Measurements from ENCODE around the gene DLGAP1. TPM values are rescaled to one million over a fixed set of nuclear protein-coding genes. Genes with fewer than 3 reads are reported as not detected.

DLGAP1 gene
- total and polyA plus RNA-seq, 4 donors, result 0.54 to 11.8 (median 3.1) TPM

DNA sequence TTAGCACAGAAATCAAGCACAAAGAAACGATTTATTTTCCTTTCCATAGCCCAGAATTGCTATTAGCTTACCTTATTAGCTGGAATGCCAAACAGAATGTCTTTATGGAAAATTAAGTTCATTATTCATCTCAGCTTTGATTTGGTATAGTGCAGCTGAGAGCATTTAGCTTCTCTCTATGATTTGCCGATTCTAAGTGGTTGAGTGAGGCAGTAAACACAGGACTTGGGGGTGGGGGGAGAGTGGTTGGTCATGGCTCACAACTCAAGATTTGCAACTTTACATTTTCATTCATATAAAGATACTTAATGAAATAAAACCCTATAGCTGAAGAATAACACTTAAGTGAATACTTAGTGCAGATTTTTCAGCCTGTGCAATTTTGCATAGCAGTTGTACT, 609.9 kb downstream of the DLGAP1 start:
- Histone ChIP-seq H3K36me3 (ENCODE audit: control insufficient read depth in 4 of 4, insufficient read depth in 4 of 4, low read length in 4 of 4) (no peaks in the 10 kb centered on the region), H3K27ac (ENCODE audit: low read depth in 1 of 2, low read length in 1 of 2) (no peak overlapping the region), H3K4me3 (no peak overlapping the region), H3K27me3 (ENCODE audit: control insufficient read depth in 3 of 3, insufficient read depth in 3 of 3, low read length in 2 of 3) (no peaks in the 10 kb centered on the region), H3K4me1 (ENCODE audit: control insufficient read depth in 5 of 5, insufficient read depth in 5 of 5, low read length in 5 of 5) (no peaks in the 10 kb centered on the region), H3K9ac (ENCODE audit: insufficient read depth in 1 of 2, low read length in 2 of 2) (no peak overlapping the region), H3K9me3 (ENCODE audit: control insufficient read depth in 4 of 4, insufficient read depth in 3 of 4, low read length in 3 of 4) (no peaks in the 10 kb centered on the region)
- 80 to 82% methylated on average over 2 of the region's 2 CpGs for WGBS, 2 donors
- DNase-seq (no peak), ATAC-seq (ENCODE audit: insufficient read depth, low FRiP score) (no peak)
- TF ChIP-seq, protein P1, sequence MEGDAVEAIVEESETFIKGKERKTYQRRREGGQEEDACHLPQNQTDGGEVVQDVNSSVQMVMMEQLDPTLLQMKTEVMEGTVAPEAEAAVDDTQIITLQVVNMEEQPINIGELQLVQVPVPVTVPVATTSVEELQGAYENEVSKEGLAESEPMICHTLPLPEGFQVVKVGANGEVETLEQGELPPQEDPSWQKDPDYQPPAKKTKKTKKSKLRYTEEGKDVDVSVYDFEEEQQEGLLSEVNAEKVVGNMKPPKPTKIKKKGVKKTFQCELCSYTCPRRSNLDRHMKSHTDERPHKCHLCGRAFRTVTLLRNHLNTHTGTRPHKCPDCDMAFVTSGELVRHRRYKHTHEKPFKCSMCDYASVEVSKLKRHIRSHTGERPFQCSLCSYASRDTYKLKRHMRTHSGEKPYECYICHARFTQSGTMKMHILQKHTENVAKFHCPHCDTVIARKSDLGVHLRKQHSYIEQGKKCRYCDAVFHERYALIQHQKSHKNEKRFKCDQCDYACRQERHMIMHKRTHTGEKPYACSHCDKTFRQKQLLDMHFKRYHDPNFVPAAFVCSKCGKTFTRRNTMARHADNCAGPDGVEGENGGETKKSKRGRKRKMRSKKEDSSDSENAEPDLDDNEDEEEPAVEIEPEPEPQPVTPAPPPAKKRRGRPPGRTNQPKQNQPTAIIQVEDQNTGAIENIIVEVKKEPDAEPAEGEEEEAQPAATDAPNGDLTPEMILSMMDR (IDR thresholded peaks at IDR 0.05; ENCODE audit: control extremely low read depth, extremely low read depth), result no peak

DNA sequence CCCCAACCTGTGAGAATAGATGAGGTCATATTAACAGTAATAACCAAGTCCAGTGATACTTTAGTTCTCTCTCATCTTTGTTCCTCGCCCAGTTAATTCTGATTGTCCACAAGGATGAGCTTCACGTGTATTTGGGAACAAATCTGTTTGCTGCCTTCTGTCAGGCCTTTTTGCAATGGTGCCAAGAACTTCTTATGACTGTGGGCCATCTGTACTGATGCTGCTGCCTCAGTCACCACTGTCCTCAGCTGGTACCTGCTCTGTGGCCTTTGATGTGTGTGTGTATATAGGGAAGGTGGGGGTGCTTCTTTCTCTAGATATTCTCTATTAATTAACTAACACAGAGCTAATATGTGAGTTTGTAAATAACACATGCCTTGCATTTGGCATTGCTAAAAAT, 612.3 kb downstream of the DLGAP1 start:
- DNase-seq, result no peak
- ATAC-seq (ENCODE audit: insufficient read depth, low FRiP score), result no peak
- WGBS, 2 donors, result 87 to 88% methylated on average over 2 of the region's 2 CpGs
- TF ChIP-seq, protein P1 (IDR thresholded peaks at IDR 0.05; ENCODE audit: control extremely low read depth, extremely low read depth), result no peak
- Histone ChIP-seq H3K36me3 (ENCODE audit: control insufficient read depth in 4 of 4, insufficient read depth in 4 of 4, low read length in 4 of 4) (no peaks in the 10 kb centered on the region), H3K27me3 (ENCODE audit: control insufficient read depth in 3 of 3, insufficient read depth in 3 of 3, low read length in 2 of 3) (no peaks in the 10 kb centered on the region), H3K9me3 (ENCODE audit: control insufficient read depth in 4 of 4, insufficient read depth in 3 of 4, low read length in 3 of 4) (no peaks in the 10 kb centered on the region), H3K4me1 (ENCODE audit: control insufficient read depth in 5 of 5, insufficient read depth in 5 of 5, low read length in 5 of 5) (no peaks in the 10 kb centered on the region), H3K27ac (ENCODE audit: low read depth in 1 of 2, low read length in 1 of 2) (no peak overlapping the region), H3K4me3 (no peak overlapping the region), H3K9ac (ENCODE audit: insufficient read depth in 1 of 2, low read length in 2 of 2) (no peak overlapping the region)

DNA sequence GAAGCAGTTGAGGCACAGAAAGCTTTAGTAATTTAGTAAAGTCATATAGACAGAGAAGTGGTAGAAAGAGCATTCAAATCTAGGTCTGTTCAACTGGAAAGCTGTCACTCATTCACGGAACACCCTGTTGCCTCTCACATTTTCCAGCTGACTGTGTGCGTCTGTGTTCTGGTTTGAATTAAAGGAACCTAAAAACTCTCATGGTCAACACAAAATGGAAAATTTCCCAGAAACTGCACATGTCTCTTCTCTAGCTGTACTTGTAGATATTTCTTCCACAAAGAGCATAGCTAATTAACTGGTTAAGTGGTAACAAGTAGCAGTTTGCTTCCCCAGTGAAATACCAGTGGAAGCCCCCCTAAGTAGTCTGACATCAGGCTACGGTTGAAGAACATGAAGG, 614.3 kb downstream of the DLGAP1 start:
- Histone ChIP-seq H3K4me1 (ENCODE audit: control insufficient read depth in 5 of 5, insufficient read depth in 5 of 5, low read length in 5 of 5) (no peaks in the 10 kb centered on the region), H3K4me3 (no peak overlapping the region), H3K36me3 (ENCODE audit: control insufficient read depth in 4 of 4, insufficient read depth in 4 of 4, low read length in 4 of 4) (no peaks in the 10 kb centered on the region), H3K27me3 (ENCODE audit: control insufficient read depth in 3 of 3, insufficient read depth in 3 of 3, low read length in 2 of 3) (no peaks in the 10 kb centered on the region), H3K9me3 (ENCODE audit: control insufficient read depth in 4 of 4, insufficient read depth in 3 of 4, low read length in 3 of 4) (no peaks in the 10 kb centered on the region), H3K27ac (ENCODE audit: low read depth in 1 of 2, low read length in 1 of 2) (no peak overlapping the region), H3K9ac (ENCODE audit: insufficient read depth in 1 of 2, low read length in 2 of 2) (no peak overlapping the region)
- ATAC-seq (ENCODE audit: insufficient read depth, low FRiP score) (no peak), DNase-seq (no peak)
- WGBS, 2 donors, result 94% methylated on average over 3 of the region's 3 CpGs
- TF ChIP-seq, protein P1 (IDR thresholded peaks at IDR 0.05; ENCODE audit: control extremely low read depth, extremely low read depth), result no peak

DNA sequence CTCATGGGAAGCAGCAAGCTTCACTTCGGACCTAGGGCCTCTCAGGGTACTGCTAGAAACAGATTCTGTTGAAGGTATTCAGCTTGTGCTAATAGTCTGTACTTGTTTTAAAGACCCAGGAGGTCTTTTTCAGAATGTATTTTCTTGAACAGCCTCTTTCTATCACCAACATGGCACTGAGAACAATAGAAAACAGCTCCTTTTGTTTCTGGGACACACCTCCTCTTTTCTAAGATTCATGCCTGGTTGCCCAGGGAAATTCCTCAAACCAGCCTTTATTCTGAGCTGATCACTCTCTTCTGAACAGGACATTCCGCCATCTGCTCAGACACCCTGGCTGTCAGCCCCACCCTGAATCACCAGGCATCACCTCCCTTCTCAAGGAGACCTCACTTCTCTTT, 615.5 kb downstream of the DLGAP1 start:
- Histone ChIP-seq H3K27me3 (ENCODE audit: control insufficient read depth in 3 of 3, insufficient read depth in 3 of 3, low read length in 2 of 3) (no peaks in the 10 kb centered on the region), H3K4me3 (no peak overlapping the region), H3K27ac (ENCODE audit: low read depth in 1 of 2, low read length in 1 of 2) (no peak overlapping the region), H3K9me3 (ENCODE audit: control insufficient read depth in 4 of 4, insufficient read depth in 3 of 4, low read length in 3 of 4) (no peaks in the 10 kb centered on the region), H3K4me1 (ENCODE audit: control insufficient read depth in 5 of 5, insufficient read depth in 5 of 5, low read length in 5 of 5) (no peaks in the 10 kb centered on the region), H3K36me3 (ENCODE audit: control insufficient read depth in 4 of 4, insufficient read depth in 4 of 4, low read length in 4 of 4) (no peaks in the 10 kb centered on the region), H3K9ac (ENCODE audit: insufficient read depth in 1 of 2, low read length in 2 of 2) (no peak overlapping the region)
- WGBS, 2 donors, result 66 to 93% methylated on average over 2 of the region's 2 CpGs
- TF ChIP-seq, protein P1 (IDR thresholded peaks at IDR 0.05; ENCODE audit: control extremely low read depth, extremely low read depth), result no peak
- DNase-seq (no peak), ATAC-seq (ENCODE audit: insufficient read depth, low FRiP score) (no peak)

All from lung (tissue), 12 donors.